ENCODE data around the gene KCNC3.

KCNC3 gene

DNA sequence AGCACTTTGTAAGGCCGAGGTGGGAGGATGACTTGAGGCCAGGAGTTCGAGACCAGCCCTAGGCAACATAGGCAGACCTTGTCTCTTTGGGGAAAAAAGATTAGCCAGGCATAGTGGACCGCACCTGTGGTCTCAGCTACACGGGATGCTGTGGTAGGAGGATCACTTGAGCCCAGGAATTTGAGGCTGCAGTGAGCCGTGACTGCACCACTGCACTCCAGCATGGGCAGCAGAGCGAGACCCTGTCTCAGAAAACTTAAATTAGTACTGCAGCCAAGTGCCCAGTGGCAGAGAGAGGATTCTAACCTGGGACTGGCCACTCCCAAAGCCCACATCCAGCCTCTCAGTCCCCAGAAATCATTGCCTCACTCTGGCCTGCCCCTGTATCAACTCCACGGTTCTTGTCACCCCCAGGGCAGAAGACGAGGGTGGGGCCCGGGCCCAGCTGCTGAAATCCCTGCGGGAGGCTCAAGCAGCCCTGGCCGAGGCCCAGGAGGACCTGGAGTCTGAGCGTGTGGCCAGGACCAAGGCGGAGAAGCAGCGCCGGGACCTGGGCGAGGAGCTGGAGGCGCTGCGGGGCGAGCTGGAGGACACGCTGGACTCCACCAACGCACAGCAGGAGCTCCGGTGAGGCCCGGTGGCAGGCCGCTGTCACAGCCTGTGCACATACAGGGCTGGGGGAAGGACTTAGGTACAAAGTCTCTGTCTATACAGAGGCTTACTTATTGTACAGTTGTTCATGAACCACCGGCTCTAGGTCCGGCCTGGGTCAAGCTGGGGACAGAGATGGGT is 53.4 kb downstream of the KCNC3 start:
- DNase-seq (ENCODE audit: low spot score) = no peak

GRCh38 chr19:50273821-50274220 is 55.4 kb downstream of the KCNC3 start:
- DNase-seq (ENCODE audit: low spot score) = no peak

DNA sequence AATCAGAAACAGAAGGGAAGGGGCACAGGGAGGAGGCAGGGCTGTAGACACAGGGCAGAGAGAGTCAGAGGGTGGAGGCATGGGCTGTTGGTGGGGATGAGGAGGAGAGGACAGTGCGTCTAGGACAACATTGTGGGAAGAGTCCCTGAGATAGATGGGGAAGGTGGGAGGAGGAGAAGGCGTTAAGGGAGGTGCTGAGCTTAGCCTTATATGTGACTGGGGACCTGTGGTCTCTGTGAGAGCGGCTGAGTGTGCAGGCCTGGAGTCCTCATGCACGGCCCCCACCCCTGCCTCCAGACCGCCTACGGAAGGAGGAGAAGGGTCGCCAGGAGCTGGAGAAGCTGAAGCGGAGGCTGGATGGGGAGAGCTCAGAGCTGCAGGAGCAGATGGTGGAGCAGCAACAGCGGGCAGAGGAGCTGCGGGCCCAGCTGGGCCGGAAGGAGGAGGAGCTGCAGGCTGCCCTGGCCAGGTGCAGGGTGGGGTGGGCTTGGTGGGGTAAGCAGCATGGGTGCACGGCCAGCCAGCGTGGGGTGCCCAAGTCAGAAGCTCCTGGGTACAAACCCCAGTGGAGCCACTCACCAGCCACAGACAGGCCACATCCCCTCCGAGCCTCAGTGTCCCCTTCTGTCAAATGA is 56.8 kb downstream of the KCNC3 start:
- DNase-seq (ENCODE audit: low spot score) = no peak

GRCh38 chr19:50269653-50270052 is 59.5 kb downstream of the KCNC3 start:
- DNase-seq (ENCODE audit: low spot score) = no peak

DNA sequence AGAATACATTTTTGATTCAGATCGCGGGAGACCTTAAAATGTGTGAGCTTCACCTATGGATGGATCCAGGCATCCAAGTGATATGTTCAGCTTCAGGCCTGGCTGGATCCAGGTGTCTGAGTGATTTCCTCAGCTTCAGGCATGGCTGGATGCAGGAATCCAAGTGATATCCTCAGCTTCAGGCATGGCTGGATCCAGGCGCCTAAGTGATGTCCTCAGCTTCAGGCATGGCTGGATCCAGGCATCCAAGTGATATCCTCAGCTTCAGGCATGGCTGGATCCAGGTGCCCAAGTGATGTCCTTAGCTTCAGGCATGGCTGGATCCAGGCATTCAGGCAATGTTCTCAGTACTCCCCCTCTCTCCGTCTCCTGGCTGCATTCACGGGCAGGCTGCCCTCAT is 60.7 kb downstream of the KCNC3 start:
- no peak for DNase-seq (ENCODE audit: low spot score)

GRCh38 chr19:50268041-50268440 is 61.1 kb downstream of the KCNC3 start:
- no peak for DNase-seq (ENCODE audit: low spot score)

GRCh38 chr19:50266896-50267295 is 62.3 kb downstream of the KCNC3 start:
- peak; percentile 3 for DNase-seq (ENCODE audit: low spot score)

DNA sequence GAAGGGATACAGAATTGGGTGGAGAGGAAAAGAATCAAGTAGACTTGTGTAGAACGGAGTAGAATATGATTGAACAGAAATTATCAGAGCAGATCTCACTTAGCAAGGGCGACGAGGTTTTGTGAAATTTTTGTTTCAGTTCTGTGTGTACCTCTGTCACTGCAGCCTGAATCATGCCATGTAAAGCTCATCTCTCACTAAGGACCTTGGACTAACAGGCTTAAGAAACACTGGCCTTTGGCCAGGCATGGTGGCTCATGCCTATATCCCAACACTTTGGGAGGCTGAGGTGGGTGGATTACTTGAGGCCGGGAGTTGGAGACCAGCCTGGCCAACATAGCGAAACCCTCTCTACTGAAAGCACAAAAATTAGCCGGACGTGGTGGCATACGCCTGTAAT is 63.1 kb downstream of the KCNC3 start:
- DNase-seq (ENCODE audit: low spot score) = no peak

GRCh38 chr19:50264483-50265186 is 64.5 kb downstream of the KCNC3 start:
- DNase-seq (ENCODE audit: low spot score) = no peak

- DNase-seq (ENCODE audit: low spot score) = no peak
Observed at GRCh38 chr19:50263176-50263575, 66.0 kb downstream of the KCNC3 start.
